Fibroblast of skin of right quadriceps (primary cell): Measurements from ENCODE around the gene DHX58.

Source experiments
- DNase-seq: peaks from one replicate; pipeline ENCODE4 v3.0.0-alpha.2; 2013

Gene DHX58

DNA sequence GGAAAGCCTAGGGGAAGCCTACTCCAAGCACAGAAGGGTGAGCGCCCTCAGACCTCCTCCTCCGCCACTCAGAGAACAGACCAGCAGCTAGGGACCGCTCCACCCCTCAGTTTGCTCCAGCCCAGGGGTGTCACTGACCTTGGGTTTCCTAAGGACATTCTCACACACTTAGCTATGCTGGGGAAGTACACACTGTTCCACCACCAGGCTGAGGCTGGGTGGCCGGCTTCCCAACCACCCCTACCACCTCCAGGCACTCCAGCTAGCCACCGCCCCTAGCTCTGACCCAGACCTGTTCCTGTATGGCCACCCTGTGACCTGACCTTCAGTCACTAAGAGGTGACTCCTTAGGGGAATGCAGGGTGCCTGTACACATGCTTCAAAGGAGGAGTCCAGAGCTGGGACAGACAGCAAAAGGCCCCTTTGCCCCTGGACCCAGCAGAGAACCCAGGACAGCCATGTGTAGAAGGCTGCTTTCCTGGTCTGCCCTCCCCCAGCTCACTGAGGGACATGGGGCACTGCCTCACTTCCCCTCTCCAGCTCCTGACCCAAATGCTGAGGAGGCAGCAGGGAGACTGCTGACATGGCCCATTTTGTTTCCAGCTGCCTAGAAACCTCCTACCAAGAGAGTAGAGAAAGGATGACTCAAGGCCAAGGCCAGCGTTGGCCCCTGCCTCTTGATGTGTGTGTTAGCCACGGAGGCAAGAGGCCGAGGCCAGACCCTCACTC lies 16.8 kb upstream of the DHX58 start:
- no peak for DNase-seq

DNA sequence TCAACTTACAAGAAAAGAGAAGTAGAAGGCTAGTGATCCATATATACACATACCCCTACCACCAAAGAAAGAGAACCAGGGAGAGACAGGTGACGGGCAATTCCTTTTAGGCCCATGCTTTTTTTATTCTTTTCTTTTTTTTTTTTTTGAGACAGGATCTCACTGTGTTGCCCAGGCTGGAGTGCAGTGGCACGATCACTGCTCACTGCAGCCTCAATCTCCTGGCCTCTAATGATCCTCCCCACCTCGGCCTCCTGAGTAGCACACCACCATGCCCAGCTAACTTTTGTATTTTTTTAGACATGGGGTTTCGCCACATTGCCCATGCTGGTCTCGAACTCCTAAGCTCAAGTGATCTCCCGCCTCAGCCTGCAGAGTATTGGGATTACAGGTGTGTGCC lies 14.9 kb upstream of the DHX58 start:
- no peak for DNase-seq

DNA sequence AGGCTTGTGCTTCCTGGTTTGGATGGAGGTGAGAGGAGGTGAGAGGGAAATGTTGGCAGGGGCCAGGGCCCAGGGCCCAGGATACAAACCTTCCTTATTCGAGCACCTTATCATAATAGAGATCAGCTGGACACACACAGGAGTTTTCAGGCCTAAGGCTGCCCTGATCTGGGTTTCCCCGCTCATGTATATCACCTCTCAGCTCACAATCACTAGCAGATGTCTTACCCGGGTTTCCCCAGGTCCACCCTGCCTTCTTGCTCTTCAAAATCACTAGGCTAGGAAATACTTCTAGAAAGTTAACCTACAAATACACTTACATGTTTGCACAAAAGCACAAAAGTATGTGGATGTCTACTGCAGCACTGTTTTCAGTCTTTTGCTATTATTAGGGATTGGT lies 14.3 kb upstream of the DHX58 start:
- no peak for DNase-seq

DNA sequence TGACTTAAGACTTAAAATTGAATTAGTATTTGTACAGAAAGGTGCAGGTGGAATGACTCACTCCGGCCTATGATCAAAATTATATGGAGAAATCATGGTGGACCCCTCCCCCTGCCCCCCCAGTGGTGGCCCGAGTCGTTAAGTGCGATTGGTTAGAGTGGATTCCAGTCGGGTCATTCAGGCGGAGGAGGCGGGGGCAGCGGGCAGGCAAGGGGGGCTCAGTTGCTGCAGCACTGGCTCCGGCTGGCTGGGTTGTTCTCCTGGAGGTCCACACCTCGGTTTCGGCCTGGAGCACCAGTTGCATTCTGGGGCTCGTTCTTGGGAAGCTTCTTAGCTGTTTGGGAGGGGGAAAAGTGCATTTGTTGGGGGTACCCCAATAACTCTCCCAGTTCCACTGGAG lies 13.1 kb upstream of the DHX58 start:
- no peak for DNase-seq

DNA sequence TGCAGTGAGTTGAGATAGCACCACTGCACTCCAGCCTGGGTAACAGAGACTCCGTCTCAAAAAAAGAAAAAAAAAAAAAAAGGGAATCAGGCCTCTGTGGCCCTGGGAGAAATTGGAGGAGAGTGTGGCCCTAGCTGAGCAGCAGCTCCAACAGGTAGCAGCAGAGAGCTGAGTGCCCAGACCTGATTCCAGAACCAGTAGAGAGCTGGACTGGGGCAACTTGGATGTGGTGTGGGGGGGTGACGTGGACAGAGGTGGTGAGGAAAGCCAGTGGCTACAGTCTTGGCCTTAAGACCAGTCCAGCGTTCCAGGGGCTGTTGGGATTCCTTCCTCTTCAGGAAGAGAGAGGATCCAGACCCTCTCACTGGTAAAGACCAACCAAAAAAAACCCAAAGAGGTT lies 11.7 kb upstream of the DHX58 start:
- DNase-seq, result no peak

DNA sequence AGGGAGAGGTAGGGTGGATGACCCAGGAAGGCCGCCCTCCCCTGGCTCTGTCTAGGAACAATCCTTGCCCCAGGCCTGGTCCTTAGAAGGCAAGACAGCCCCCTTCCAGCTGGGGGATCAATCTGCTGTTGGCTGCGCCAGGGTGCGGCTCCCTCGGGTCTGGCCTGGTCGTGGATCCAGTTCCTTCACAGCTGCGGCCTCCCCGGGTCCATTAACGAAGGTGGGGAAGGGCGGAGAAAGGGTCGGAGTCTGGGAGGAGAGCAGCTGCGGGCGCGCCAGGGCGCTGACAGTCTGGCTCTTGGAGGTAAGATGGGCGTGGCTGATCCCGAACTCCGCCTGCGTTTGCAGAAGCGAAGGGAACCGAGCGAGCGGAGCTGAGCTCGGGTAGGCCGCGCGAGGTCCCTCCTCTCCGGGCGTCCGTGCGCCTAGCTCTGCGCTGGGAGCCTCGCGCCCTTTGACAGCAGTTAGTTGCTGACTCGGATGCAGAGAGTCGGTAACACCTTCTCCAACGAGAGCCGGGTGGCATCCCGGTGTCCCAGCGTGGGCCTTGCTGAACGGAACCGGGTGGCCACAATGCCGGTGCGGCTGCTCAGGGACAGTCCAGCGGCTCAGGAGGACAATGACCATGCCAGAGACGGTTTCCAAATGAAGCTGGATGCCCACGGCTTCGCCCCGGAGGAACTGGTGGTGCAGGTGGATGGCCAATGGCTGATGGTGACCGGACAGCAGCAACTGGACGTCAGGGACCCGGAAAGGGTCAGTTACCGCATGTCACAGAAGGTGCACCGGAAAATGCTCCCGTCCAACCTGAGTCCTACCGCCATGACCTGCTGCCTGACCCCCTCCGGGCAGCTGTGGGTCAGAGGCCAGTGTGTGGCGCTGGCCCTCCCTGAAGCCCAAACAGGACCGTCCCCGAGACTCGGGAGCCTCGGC lies 10.1 kb upstream of the DHX58 start, which contains the start of gene HSPB9:
Gene HSPB9, plus strand, starts transcription at position 434 of the 933 bp plus-strand sequence. Its CDS starts 47 bp downstream, at position 481.
- DNase-seq, result no peak

DNA sequence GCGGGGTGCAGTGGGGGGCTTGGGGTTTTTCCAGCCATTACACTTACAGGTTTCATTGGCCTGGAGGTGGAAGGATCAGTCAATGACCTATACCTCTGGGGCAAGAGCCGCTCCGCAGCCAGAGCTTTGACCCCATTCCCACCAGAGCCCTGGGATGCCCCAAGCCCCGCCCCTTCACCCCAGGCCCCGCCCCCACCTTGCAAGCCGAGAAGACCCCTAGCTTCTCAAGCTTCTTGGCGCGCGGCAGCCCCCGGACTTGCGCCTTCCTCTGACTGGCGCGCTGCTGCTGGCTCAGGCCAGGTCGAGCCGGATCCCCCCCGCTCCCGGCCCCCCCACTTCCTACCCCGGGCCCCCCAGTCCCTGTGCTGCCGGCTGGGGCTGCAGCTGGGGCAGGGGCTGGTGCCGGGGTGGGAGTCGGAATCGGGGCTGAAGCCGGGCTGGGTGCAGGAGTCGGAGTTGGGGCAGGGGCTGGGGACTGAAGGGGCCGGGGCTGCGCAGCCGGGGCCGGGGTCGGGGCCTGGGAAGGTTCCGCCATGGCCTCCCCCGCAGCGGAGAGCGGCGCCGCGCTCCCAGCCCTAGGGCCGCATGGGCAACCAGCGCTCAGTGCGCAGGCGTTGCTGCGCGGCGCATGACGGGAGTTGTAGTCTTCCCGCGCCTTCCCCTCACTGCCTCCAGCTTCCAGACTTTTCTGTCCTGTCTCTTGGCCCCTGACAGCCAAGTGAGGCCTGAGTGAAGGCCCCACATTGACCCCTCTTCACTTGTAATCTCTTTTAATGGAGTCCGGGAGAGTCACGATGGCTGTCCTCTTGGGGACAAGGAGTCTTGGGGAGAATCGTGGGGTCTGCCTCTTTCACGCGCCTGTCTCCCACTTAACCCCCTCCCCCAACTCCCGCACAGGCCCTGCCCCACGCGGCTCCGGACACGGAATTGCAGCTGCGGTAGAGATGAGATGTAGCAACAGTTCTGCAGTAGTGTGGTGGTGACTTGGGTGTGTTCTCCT lies 8.6 kb upstream of the DHX58 start, which contains the start of gene KAT2A:
Gene KAT2A, minus strand, starts transcription at position 598 of the 1,000 bp plus-strand sequence. Its CDS starts 63 bp downstream, at position 535.
- DNase-seq, result peak; percentile 76

DNA sequence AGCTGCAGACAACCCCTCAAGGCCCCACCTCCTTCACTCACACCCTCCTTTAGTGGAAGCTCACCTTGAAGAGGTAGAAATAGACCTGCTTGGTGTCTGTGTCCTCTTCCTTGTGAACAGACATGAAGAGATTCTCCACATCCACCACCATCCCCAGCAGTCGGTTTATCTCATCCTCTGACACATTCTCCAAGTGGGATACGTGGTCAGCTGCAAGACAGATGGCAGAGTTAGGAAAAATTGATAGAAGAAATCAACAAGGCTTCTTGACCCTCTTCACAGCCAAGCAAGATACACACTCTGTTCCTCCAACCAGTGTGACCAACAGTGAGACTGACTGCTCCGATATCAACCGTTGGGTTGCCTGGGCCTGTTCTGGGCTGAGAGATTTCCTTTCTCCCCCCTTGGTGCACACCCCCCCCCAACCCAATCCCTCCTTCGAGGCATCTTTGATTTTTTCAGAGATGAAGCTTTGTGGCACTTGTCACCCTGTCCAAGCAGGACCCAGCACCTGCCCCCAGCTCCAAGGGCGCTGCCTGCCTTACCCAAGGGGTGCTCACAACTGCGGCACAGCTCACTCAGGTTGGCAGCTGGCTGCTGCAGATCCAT lies 7.8 kb upstream of the DHX58 start:
- DNase-seq, result no peak

DNA sequence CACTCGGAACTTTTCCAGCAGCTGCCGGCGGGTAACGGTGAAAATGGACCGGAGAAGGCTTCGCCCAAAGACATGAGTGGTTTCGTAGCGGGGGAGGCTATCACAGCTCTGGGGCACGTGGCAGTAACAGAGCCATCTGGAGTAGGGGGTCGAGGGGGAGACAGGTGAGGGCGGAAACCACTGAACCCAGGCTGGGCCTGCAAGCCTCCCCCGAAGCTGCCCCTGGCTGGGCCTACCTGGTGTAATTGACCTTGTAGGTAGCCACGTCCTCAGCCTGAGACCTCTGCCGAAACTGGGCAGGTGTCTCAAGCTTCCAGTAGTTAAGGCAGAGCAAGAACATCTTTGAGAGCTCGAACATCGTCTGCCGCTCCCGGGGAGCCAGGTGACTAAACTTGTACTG lies 6.8 kb upstream of the DHX58 start:
- no peak for DNase-seq

DNA sequence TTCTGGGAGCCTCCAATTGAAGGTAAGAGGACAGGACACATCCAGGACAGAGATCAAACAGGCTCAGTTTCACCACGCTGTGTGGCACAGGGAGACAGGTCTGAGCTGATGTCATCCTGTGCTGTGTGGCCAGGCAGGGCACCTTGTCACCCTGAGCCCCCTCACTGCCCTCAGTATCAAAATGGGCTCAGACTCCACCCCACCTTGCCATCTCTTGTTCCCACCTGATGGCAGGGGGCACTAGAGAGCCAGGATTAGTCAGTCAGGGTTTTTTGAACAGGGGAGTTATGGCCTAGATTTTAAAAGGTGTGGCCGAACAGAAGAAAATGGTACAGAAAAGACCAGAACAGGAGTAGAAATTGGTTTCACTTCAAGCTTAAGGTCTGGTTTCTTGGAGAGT lies 6.0 kb upstream of the DHX58 start:
- DNase-seq, result no peak

DNA sequence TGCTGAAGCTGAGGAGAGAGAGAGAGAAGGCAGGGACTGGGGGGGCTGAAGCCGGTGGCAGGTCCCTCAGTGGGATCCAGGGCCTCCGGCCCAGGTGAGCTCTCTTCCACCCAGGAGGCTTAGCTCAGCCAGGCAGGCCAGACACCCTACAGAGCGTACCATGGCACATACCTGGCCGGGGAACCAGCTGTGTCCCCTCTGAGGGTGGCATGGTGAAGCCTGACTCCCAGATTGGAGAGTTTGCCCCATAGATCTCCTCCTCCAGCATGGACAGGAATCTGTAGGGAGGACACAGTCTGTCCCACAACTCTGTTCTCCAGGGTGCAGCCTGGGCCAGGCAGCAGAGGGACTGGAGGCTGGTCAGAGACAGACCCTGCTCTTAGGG lies 5.6 kb upstream of the DHX58 start:
- no peak for DNase-seq

DNA sequence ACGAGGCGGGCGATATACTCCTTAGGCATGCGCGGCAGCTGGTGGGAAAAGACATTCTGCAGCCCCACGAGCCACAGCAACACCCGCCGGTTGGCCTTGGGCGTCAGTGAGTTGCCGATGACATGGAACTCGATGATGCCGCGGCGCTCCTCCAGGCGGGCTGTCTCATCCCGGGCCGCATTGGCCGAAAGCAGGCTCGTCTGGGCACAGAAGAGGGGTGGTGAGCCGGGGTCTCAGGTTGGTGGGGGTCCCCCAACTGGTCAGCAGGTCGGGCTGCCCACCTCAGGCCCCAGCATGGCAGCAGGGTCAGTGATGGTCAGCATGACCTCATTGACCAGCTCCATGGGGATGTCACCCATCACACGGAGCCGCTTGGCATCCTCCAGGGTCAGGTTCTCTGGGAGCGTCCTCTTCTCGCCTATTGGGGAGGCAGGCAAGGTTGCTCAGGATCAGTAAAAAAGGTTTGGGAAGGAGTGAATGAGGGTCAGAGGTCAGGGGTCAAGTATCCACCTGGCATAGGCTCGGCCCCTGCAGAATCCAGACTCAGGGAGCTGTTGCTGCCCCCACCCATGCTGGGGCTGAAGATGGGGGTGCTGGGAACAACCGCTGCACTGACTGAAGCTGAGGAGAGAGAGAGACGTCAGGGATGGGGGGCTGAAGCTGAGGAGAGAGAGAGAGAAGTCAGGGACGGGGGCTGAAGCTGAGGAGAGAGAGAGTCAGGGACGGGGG lies 5.0 kb upstream of the DHX58 start:
- DNase-seq, result no peak

DNA sequence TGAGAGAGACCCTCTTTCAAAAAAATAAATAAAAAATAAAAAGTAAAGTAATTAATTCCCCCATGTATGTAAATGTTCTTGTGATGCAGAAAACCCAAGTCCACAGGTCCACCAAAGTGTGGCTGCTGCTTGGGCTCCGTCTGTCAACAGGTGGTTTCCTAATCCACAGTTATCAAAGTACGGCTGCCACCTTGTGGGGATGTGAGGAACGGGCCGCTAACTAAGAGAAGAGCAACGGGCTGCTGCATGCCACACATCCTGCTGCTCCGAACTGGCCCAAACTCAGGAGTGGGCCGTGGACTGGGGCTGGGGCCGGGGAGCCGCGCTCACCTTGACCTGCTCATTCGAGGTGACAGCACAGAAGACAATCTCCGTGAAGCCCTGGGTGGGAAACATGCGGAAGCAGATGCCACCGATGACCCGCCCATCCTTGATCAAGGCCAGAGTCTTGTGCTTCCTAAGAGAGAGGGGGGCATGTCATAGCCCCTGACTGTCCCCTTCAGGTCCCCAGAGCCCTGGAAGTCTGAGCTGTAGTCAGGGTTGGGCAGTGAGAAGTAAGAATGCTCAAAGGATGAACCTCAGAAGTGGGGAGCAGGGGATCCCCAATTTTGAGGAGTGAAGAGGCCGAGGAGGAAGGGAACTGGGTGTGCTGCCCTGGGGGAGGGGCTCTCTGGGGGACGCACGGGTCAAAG lies 4.3 kb upstream of the DHX58 start:
- DNase-seq, result peak; percentile 71

DNA sequence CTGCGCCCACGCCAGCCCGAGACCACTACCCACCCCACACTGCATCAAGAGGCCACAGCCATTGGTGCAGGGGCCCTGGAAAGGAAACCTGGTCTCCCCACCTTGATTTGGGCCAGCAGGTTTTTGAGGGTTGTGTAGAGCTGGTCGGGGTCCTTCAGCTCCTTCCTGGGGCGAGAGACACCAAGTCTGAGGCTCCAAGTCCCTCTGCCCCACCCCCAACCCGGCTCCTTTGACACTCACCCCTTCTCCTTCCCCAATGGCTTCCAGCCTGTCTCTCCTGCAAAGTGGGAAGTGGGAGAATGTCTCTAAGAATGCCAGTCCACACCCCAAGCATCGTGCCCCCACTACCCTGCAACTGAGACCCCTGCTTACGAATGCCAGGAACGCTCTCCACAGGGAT lies 1.6 kb upstream of the DHX58 start:
- no peak for DNase-seq

DNA sequence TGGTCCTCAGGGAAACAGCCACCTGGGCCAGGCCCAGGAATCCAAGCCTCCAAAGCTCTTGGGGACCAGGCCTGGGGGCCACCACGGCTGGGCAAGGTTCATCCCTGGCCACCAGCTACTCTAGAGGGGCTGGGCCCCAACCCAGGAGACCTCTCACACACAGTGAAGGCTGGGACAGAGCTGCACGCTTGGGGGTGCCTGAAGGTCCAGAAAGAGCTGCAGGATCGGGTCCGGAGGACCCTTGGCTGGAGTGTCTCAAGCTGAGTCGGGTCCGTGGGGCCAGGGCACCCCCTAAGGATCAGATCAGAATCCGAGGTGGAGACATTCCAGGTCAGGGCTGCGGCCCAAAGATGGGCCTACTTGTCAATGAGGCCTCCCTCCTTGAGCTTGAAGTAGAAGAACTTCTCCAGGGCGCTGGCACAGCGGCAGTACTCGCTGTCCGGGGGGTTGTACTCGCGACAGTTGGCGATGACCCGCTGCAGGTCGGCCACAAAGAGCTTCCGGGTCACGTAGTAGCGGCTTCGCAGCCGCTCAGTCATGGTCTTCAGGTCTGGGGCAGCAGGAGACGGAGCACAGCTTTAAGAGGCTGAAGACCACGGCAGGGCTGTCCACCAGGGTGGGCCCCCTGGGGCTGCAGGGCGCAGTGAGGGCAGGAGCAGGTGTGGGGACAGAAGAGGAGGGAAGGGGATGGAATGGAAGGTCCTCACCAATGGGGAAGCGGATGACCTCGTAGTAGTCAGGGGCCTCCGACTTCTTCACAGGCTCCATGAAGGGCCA lies 967 bp upstream of the DHX58 start:
- no peak for DNase-seq

DNA sequence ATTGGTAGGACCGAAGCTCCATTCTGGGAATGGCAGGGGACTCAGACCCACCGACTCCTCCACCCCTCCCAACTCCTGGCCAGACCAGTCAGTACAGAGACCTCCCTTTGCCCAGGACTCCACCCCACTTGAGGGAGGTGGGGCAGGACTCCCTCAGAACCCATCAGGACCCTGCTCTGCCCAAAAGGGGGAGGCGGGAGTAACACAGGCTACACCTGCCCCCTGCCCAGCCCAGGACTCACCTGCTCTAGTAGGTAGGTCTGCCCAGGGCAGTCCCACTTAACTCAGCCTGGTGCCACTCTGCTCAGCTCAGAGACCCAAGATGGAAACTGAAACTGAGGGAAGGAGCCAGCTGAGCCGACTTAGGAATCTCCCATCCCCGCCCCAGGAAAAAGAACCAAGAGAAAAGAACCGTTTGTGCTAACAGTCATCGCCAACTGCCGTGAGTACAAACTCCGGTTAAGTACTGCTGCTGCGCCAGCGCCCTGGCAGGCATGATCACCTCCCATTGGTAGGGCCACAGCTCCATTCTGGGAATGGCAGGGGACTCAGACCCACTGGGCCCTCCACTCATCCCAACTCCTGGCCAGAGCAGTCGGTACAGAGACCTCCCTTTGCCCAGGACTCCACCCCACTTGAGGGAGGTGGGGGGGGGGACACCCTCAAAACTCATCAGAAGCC lies 503 bp downstream of the DHX58 start:
- DNase-seq, result peak; percentile 20

DNA sequence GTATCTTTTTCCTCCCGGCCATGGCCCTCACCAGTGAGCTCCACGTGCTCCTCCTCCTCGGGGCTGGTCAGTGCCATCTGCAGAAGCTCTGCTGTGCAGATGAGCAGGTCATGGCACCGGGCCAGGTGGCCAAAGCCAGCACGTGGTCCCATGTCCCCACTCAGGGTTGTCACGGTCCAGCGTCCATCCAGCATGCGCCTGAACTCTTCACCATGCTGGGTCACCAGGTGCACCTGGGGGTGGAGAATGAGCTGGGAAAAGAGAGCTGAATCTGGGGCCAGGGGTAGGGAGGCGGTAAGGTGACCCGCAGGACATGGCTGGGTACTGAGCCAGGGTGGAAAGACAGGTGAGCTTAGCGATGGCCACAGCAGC lies 1.3 kb downstream of the DHX58 start:
- DNase-seq, result no peak

DNA sequence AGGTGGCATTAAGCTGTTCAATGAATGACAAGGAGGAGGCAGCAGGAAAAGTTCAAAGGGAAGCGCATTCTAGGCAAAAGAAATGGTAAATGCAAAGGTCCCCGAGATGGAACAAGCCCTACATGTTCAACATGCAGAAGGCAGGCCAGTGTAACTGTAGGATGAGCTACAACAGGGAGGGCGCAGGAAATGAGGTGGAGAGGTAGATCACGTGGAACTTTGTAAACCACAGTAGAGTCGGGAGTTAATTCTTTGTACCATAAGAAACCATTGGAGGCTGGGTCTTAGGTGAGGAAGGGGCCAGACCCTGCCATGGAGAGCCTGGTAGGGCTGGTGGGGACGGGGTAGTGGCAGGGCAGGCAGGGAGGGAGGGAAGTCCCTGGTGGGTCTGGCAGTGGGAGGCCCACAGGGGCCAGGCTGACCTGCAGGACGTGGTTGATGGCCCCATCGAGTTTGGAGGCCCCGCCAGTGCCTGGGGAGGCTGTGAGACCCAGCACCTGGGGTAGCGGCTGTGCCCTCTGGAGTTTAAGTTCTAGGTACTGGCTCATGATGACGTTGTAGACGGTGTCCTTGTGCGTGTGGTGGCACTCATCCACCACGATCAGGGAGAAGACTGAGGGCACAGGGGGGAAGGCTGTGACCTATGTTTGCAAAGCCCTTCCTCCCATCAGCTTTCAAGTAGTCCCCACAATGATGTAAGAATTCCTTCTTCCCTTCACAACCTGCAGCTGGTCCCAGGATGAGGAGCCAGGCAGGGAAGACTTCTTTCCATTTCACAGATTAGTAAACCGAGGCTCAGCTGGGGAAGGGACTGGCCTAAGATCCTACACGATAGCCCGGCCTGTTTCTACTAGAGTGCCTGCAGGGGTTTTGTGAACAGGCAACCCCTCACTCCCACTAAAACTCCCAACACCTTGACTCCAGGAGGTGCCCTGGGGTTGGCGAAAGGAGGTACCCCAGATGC lies 1.9 kb downstream of the DHX58 start:
- DNase-seq, result no peak
